Trophoblast cell (in vitro differentiated cells and primary cell): ENCODE measurements around the gene PELI1.

Experiments used
- DNase-seq, 2 donors: peaks; one replicate each; pipeline ENCODE4 v3.0.0-alpha.2; 2016
- H2AFZ ChIP-seq: 2 replicates; pipeline ENCODE4 v1.6.1; 2013; ENCODE audit warnings: low read length, moderate library complexity, mild to moderate bottlenecking; ENCODE audit not compliant: insufficient read depth, poor library complexity
- H2AK5ac ChIP-seq: 2 replicates; pipeline ENCODE4 v1.6.1; 2013; ENCODE audit warnings: mild to moderate bottlenecking, low read length
- H2BK120ac ChIP-seq: 2 replicates; pipeline ENCODE4 v1.6.1; 2013; ENCODE audit warnings: low read length, mild to moderate bottlenecking, moderate library complexity; ENCODE audit not compliant: insufficient read depth, poor library complexity
- H2BK12ac ChIP-seq: 2 replicates; pipeline ENCODE4 v1.6.1; 2013; ENCODE audit warnings: mild to moderate bottlenecking, low read length, moderate library complexity
- H2BK5ac ChIP-seq: 2 replicates; pipeline ENCODE4 v1.6.1; 2013; ENCODE audit warnings: low read length, low read depth, moderate library complexity, mild to moderate bottlenecking; ENCODE audit not compliant: poor library complexity
- H3K14ac ChIP-seq: 2 replicates; pipeline ENCODE4 v1.6.1; 2013; ENCODE audit warnings: mild to moderate bottlenecking, low read length
- H3K18ac ChIP-seq: 2 replicates; pipeline ENCODE4 v1.6.1; 2013; ENCODE audit warnings: mild to moderate bottlenecking, low read length
- H3K23ac ChIP-seq: 2 replicates; pipeline ENCODE4 v1.6.1; 2013; ENCODE audit warnings: low read length
- H3K27ac ChIP-seq: 2 replicates; pipeline ENCODE4 v1.5.1; 2013; ENCODE audit warnings: low read depth, mild to moderate bottlenecking, inconsistent platforms, low read length, moderate library complexity
- H3K27me3 ChIP-seq: 2 replicates; pipeline ENCODE4 v1.6.1; 2013; ENCODE audit warnings: inconsistent platforms, mild to moderate bottlenecking, low read length, moderate library complexity; ENCODE audit not compliant: insufficient read depth
- H3K36me3 ChIP-seq, 2 experiments: 1 replicate in 1 of 2; 2 replicates in 1 of 2; pipeline ENCODE4 v1.6.1; 2013; ENCODE audit warnings: low read length in 2 of 2, mild to moderate bottlenecking in 2 of 2, moderate library complexity in 1 of 2; ENCODE audit not compliant: insufficient read depth in 2 of 2, control insufficient read depth in 1 of 2
- H3K4ac ChIP-seq: 2 replicates; pipeline ENCODE4 v1.6.1; 2013; ENCODE audit warnings: low read depth, mild to moderate bottlenecking, low read length, moderate library complexity
- H3K4me1 ChIP-seq, 2 experiments: 1 replicate in 1 of 2; 2 replicates in 1 of 2; pipeline ENCODE4 v1.6.1; 2013; ENCODE audit warnings: low read length in 2 of 2, mild to moderate bottlenecking in 2 of 2, moderate library complexity in 1 of 2; ENCODE audit not compliant: insufficient read depth in 2 of 2, control insufficient read depth in 1 of 2
- H3K4me2 ChIP-seq: 2 replicates; pipeline ENCODE4 v1.6.1; 2013; ENCODE audit warnings: inconsistent platforms, mild to moderate bottlenecking, low read length, moderate library complexity
- H3K4me3 ChIP-seq: 2 replicates; pipeline ENCODE4 v1.5.1; 2013; ENCODE audit warnings: mild to moderate bottlenecking, low read depth, low read length, inconsistent platforms
- H3K79me1 ChIP-seq: one replicate; pipeline ENCODE4 v1.6.1; 2013; ENCODE audit warnings: low read length
- H3K79me2 ChIP-seq: 2 replicates; pipeline ENCODE4 v1.6.1; 2013; ENCODE audit warnings: low read length, mild to moderate bottlenecking; ENCODE audit not compliant: control insufficient read depth, insufficient read depth, poor library complexity
- H3K9ac ChIP-seq: 2 replicates; pipeline ENCODE4 v1.6.1; 2013; ENCODE audit warnings: mild to moderate bottlenecking, low read length
- H3K9me3 ChIP-seq: 2 replicates; pipeline ENCODE4 v1.6.1; 2013; ENCODE audit warnings: low read depth, mild to moderate bottlenecking, control low read depth, inconsistent platforms, low read length; ENCODE audit not compliant: insufficient read depth
- H4K12ac ChIP-seq: 2 replicates; pipeline ENCODE4 v1.6.1; 2013; ENCODE audit warnings: low read depth, mild to moderate bottlenecking, low read length, moderate library complexity
- H4K8ac ChIP-seq: 2 replicates; pipeline ENCODE4 v1.6.1; 2013; ENCODE audit warnings: low read depth, mild to moderate bottlenecking, low read length, moderate library complexity
- H4K91ac ChIP-seq: one replicate; pipeline ENCODE4 v1.6.1; 2013; ENCODE audit warnings: low read depth, mild to moderate bottlenecking, low read length, moderate library complexity
- WGBS: extraction: QIAGEN DNeasy Blood & Tissue Kit; methylation state at CpG from one replicate; pipeline ENCODE4 v1.1.7; 2013; ENCODE audit warnings: missing lambda C conversion rate; ENCODE audit not compliant: insufficient read length, insufficient coverage; ENCODE audit errors: extremely low coverage; 5-methylcytosine and 5-hydroxymethylcytosine counted together

Gene PELI1

DNA sequence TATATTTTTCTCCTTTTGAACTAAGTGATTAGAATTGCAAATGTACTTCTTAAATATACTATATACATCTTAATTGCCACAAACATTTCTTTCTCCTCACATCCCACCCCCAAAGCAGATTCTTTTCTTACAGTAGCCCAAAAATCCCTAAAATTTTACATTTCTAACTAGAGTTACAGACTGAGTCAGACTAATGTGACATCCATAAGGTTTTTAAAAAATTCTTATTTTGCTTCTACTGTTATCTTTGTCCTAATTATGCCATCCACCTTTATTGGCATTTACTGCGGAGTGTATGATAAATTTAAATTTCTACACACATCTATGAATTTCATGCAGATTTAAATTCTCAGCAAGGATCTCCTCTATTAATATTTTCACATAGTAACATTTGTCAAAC lies 15.8 kb downstream of the PELI1 start:
- no peak overlapping the region for H3K18ac ChIP-seq
- H3K14ac ChIP-seq, result no peak overlapping the region
- no peak overlapping the region for H3K23ac ChIP-seq
- H4K91ac ChIP-seq, result no peak overlapping the region
- H4K12ac ChIP-seq, result no peak overlapping the region
- no CpG with 5 or more reads among the region's 1 CpG for WGBS
- no peaks in the 10 kb centered on the region for H3K79me1 ChIP-seq
- no peaks in the 10 kb centered on the region for H3K36me3 ChIP-seq
- H3K9ac ChIP-seq, result no peak overlapping the region
- H2AK5ac ChIP-seq, result no peak overlapping the region
- H3K4me1 ChIP-seq, result no peaks in the 10 kb centered on the region
- no peak overlapping the region for H2BK12ac ChIP-seq
- H3K27me3 ChIP-seq, result no peaks in the 10 kb centered on the region
- H3K4me2 ChIP-seq, result no peak overlapping the region
- no peak overlapping the region for H3K27ac ChIP-seq
- DNase-seq, result no peak
- no peak overlapping the region for H3K4me3 ChIP-seq
- H2BK5ac ChIP-seq, result no peak overlapping the region
- no peak overlapping the region for H2BK120ac ChIP-seq
- no peaks in the 10 kb centered on the region for H3K9me3 ChIP-seq
- H3K79me2 ChIP-seq, result no peaks in the 10 kb centered on the region
- no peak overlapping the region for H3K4ac ChIP-seq
- no peak overlapping the region for H2AFZ ChIP-seq
- H4K8ac ChIP-seq, result no peak overlapping the region

DNA sequence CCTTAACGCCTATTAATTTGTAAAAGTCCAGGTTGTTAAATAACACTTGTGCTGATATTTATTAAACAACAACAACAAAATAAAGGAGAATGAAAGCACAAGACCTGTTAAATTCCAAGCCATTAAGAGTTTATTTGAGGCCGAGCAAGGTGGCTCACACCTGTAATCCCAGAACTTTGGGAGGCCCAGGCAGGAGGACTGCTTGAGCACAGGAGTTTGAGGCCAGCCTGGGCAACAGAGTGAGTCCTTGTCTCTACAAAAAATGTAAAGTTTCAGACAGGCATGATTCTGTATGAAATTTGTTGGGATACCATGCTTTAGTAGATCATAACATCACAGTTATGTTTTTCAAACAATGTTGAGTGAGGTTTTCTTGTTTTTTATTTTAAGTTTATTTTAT lies 17.1 kb downstream of the PELI1 start:
- H2AFZ ChIP-seq, result no peak overlapping the region
- no peak overlapping the region for H3K4ac ChIP-seq
- H3K9me3 ChIP-seq, result no peaks in the 10 kb centered on the region
- H3K27me3 ChIP-seq, result no peaks in the 10 kb centered on the region
- no peaks in the 10 kb centered on the region for H3K79me2 ChIP-seq
- H2BK120ac ChIP-seq, result no peak overlapping the region
- no CpG with 5 or more reads among the region's 2 CpGs for WGBS
- H3K4me3 ChIP-seq, result no peak overlapping the region
- DNase-seq, result no peak
- H3K79me1 ChIP-seq, result no peaks in the 10 kb centered on the region
- no peak overlapping the region for H3K9ac ChIP-seq
- no peaks in the 10 kb centered on the region for H3K36me3 ChIP-seq
- no peak overlapping the region for H4K12ac ChIP-seq
- H2AK5ac ChIP-seq, result no peak overlapping the region
- H3K18ac ChIP-seq, result no peak overlapping the region
- no peak overlapping the region for H3K23ac ChIP-seq
- no peak overlapping the region for H2BK5ac ChIP-seq
- H3K27ac ChIP-seq, result no peak overlapping the region
- no peak overlapping the region for H4K91ac ChIP-seq
- H3K4me2 ChIP-seq, result no peak overlapping the region
- no peak overlapping the region for H2BK12ac ChIP-seq
- H3K14ac ChIP-seq, result no peak overlapping the region
- no peak overlapping the region for H4K8ac ChIP-seq
- H3K4me1 ChIP-seq, result no peaks in the 10 kb centered on the region

DNA sequence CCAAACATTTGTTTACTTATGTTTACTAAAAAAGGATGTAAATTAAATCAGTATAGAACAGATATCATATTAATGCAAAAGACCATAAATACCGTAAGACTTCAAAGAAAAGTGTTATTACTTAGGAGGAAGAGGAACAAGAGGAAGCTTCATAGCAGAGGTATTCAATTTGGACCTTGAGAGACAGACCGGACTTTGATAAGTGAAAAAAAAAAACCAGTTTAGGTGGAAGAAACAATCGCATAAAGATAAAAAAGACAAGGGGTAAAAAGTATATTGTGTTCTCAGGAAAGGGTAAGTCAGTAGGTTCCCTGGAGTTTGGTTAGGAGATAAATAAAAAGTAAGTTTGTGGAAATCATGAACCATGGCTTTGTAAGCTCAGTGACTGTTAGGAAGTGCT lies 17.6 kb downstream of the PELI1 start:
- Histone ChIP-seq H4K8ac (no peak overlapping the region), H3K27me3 (no peaks in the 10 kb centered on the region), H3K36me3 (no peaks in the 10 kb centered on the region), H4K12ac (no peak overlapping the region), H3K27ac (no peak overlapping the region), H3K23ac (no peak overlapping the region), H3K14ac (no peak overlapping the region), H3K4ac (no peak overlapping the region), H2AFZ (no peak overlapping the region), H3K4me3 (no peak overlapping the region), H3K79me2 (no peaks in the 10 kb centered on the region), H2BK120ac (no peak overlapping the region), H3K9ac (no peak overlapping the region), H4K91ac (no peak overlapping the region), H3K4me2 (no peak overlapping the region), H3K9me3 (no peaks in the 10 kb centered on the region), H2BK5ac (no peak overlapping the region), H3K18ac (no peak overlapping the region), H2AK5ac (no peak overlapping the region), H2BK12ac (no peak overlapping the region), H3K4me1 (no peaks in the 10 kb centered on the region), H3K79me1 (no peaks in the 10 kb centered on the region)
- no peak for DNase-seq
- no CpG with 5 or more reads among the region's 3 CpGs for WGBS

DNA sequence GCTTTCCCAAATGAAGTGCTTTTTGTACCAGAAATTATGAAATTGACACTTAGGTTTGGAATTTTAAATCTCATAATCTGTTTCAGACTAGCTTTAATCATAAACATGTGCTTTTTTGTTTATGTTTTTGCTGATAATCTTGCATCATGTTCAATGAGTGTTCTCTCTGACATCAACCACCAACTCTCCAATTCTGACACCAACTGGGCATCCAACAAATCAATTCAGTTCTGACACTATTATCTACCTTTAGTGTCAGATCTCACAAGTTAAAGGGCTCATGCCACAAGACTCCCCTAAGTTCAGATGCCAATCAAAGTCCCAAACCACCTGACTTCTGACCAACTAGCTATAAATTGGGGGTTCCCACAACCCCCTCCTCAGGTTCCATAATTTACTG lies 19.6 kb downstream of the PELI1 start:
- Histone ChIP-seq H3K4me2 (no peak overlapping the region), H3K4me1 (no peaks in the 10 kb centered on the region), H2BK120ac (no peak overlapping the region), H4K12ac (no peak overlapping the region), H3K79me2 (no peaks in the 10 kb centered on the region), H3K9me3 (no peaks in the 10 kb centered on the region), H2AFZ (no peak overlapping the region), H2BK5ac (no peak overlapping the region), H3K4me3 (no peak overlapping the region), H3K18ac (no peak overlapping the region), H3K9ac (no peak overlapping the region), H2AK5ac (no peak overlapping the region), H4K8ac (no peak overlapping the region), H3K4ac (no peak overlapping the region), H3K36me3 (no peaks in the 10 kb centered on the region), H3K14ac (no peak overlapping the region), H3K79me1 (no peaks in the 10 kb centered on the region), H3K23ac (no peak overlapping the region), H3K27me3 (no peaks in the 10 kb centered on the region), H4K91ac (no peak overlapping the region), H3K27ac (no peak overlapping the region), H2BK12ac (no peak overlapping the region)
- no peak for DNase-seq

DNA sequence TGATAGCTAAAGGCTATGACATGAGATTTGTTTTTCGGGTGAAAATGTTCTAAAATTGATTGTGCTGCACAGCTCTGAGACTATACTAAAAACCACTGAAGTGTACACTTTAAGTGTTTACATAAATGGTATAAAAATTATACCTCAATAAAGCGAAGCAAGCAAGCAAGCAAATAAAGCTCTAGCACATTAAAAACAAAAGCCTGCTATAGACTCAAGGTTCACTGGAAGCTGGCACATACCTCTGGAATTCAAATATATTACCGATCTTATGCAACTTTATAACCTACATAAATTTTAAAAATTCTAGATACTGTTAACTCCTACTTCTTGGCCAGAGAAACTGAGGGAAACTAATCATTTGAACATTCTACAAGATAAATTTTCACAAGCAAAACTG lies 20.1 kb downstream of the PELI1 start:
- no peak for DNase-seq
- Histone ChIP-seq H3K9ac (no peak overlapping the region), H3K9me3 (no peaks in the 10 kb centered on the region), H3K79me2 (no peaks in the 10 kb centered on the region), H3K36me3 (no peaks in the 10 kb centered on the region), H3K27ac (no peak overlapping the region), H3K4me2 (no peak overlapping the region), H2BK5ac (no peak overlapping the region), H3K4me1 (no peaks in the 10 kb centered on the region), H3K4ac (no peak overlapping the region), H3K23ac (no peak overlapping the region), H2AFZ (no peak overlapping the region), H3K18ac (no peak overlapping the region), H3K27me3 (no peaks in the 10 kb centered on the region), H4K91ac (no peak overlapping the region), H4K12ac (no peak overlapping the region), H2AK5ac (no peak overlapping the region), H3K4me3 (no peak overlapping the region), H4K8ac (no peak overlapping the region), H3K14ac (no peak overlapping the region), H3K79me1 (no peaks in the 10 kb centered on the region), H2BK12ac (no peak overlapping the region), H2BK120ac (no peak overlapping the region)
- WGBS, result 100% methylated on average over 1 of the region's 3 CpGs
